ENCODE results near the gene ABCB9. TPM values are rescaled to one million over a fixed set of nuclear protein-coding genes. Genes with fewer than 3 reads are reported as not detected.

ABCB9 gene
- total and polyA plus RNA-seq, 2 of the 8 experiments (the other 6 are each of a cell fraction or from before 2014, with no cell fraction given): 3.8 to 8.0 TPM

- CTCF ChIA-PET (ENCODE audit: partially characterized antibody): interaction anchor here (0.6 to 1.5 kb wide), 5 partner anchors 10 to 489 kb away, joined by 3 to 10 read pairs (median 4); no protein-coding TSS in a partner anchor
- Histone ChIP-seq H3K4ac (replicated peaks; ENCODE audit: insufficient read length, low read depth, low read length) (no peak overlapping the region), H2BK5ac (ENCODE audit: low read depth, low read length) (no peak overlapping the region), H2BK12ac (ENCODE audit: low read depth, low read length) (no peak overlapping the region), H4K91ac (replicated peaks; ENCODE audit: insufficient read length, low read length) (no peak overlapping the region), H3K14ac (ENCODE audit: insufficient read length) (no peak overlapping the region), H3K4me3 (ENCODE audit: extremely low read depth in 1 of 4, insufficient read depth in 2 of 4, low read depth in 3 of 4, low read length in 4 of 4) (peak overlapping the region; percentile 77 to 92 (median 85)), H3K18ac (ENCODE audit: extremely low read depth, low read length) (peak overlapping the region; percentile 32; the same call in 1 of the 2 replicates), H2AFZ (ENCODE audit: low read length) (no peak overlapping the region), H3K23me2 (ENCODE audit: low read depth, low read length) (peaks cover 16% of the 10 kb centered on the region; the same call in 1 of the 2 replicates), H4K5ac (ENCODE audit: insufficient read length, low read depth, low read length) (no peak overlapping the region), H3K23ac (ENCODE audit: insufficient read length) (no peak overlapping the region), H3K79me1 (ENCODE audit: low read depth, low read length) (peaks cover 4% of the 10 kb centered on the region; the same call in 1 of the 2 replicates), H2BK20ac (ENCODE audit: low read length) (no peak overlapping the region), H3K4me2 (ENCODE audit: insufficient read depth in 1 of 2, low read depth in 2 of 2, low read length in 2 of 2) (peak overlapping the region; percentile 90 to 95), H2BK15ac (ENCODE audit: low read length) (no peak overlapping the region), H4K8ac (ENCODE audit: extremely low read depth, insufficient read depth, low read length) (peak overlapping the region; percentile 95; the same call in 1 of the 2 replicates), H3K9me3 (ENCODE audit: insufficient read depth in 2 of 2, low read depth in 1 of 2, low read length in 1 of 2) (no peaks in the 10 kb centered on the region), H3K27me3 (replicated peaks in 1 of 4; ENCODE audit: control insufficient read depth in 3 of 4, extremely low read depth in 1 of 4, insufficient read depth in 3 of 4, low read length in 3 of 4) (no peaks in the 10 kb centered on the region), H3K56ac (replicated peaks; ENCODE audit: insufficient read length, low read depth, low read length) (peak overlapping the region; percentile 10), H3K9ac (replicated peaks in 1 of 4; ENCODE audit: extremely low read depth in 1 of 4, low read depth in 3 of 4, low read length in 3 of 4) (peak overlapping the region; percentile 66 to 88 (median 78); a peak in 6 of 7 replicates), H2BK120ac (replicated peaks; ENCODE audit: low read depth, low read length) (no peak overlapping the region), H3K27ac (ENCODE audit: low read depth, low read length) (no peak overlapping the region), H2AK5ac (ENCODE audit: low read depth, low read length) (0 out of 2 replicates have a peak overlapping the region, but pooled peaks have one; percentile 88), H3K4me1 (replicated peaks in 1 of 4; ENCODE audit: control insufficient read depth in 3 of 4, insufficient read depth in 4 of 4, low read length in 3 of 4) (peaks cover 0 to 14% (median 8%) of the 10 kb centered on the region in 4 experiments; a peak in 6 of 7 replicates), H3K79me2 (ENCODE audit: control insufficient read depth in 1 of 2, insufficient read depth in 2 of 2, low read length in 2 of 2) (peaks cover 0 to 4% of the 10 kb centered on the region in 2 experiments; a peak in 1 of 4 replicates), H4K20me1 (replicated peaks in 1 of 2; ENCODE audit: control insufficient read depth in 1 of 2, insufficient read depth in 2 of 2, low read length in 2 of 2) (peaks cover 0 to 8% of the 10 kb centered on the region in 2 experiments), H3K36me3 (ENCODE audit: control insufficient read depth in 2 of 4, insufficient read depth in 4 of 4, low read length in 3 of 4) (peaks cover 0 to 6% (median 1%) of the 10 kb centered on the region in 4 experiments; a peak in 2 of 8 replicates)
- POLR2A ChIA-PET (ENCODE audit: partially characterized antibody): interaction anchor here (0.9 to 1.8 kb wide), 6 partner anchors 9 to 252 kb away, joined by 3 to 5 read pairs (median 4); partner anchors contain the start of genes MPHOSPH9 and MTRFR
- TF ChIP-seq POLR2A (IDR thresholded peaks at IDR 0.05; ENCODE audit: control extremely low read depth in 1 of 2, low read depth in 2 of 2, low read length in 2 of 2) (no peak), RBBP5 (IDR thresholded peaks at IDR 0.05; ENCODE audit: borderline replicate concordance, low read depth, low read length) (no peak), CHD1 (IDR thresholded peaks at IDR 0.05; ENCODE audit: low read depth, low read length) (no peak), RFX5 (IDR thresholded peaks at IDR 0.05; ENCODE audit: borderline replicate concordance, low read depth, low read length) (no peak), RXRA (IDR thresholded peaks at IDR 0.05; ENCODE audit: insufficient read depth, low read depth, low read length) (no peak), GTF2F1 (IDR thresholded peaks at IDR 0.05; ENCODE audit: borderline replicate concordance, low read depth, low read length) (no peak), TEAD4 (IDR thresholded peaks at IDR 0.05; ENCODE audit: low read depth, low read length) (no peak), SP1 (IDR thresholded peaks at IDR 0.05; ENCODE audit: low read depth, low read length) (no peak), BACH1 (IDR thresholded peaks at IDR 0.05; ENCODE audit: low read length) (no peak)
- WGBS, 2 experiments (ENCODE audit: extremely low coverage in 1 of 2, insufficient coverage in 1 of 2, insufficient read length in 1 of 2, insufficient replicate concordance in 2 of 2, low coverage in 1 of 2, low lambda C conversion rate in 2 of 2, missing lambda C conversion rate in 1 of 2): 8% methylated on average over 17 of the region's 40 CpGs; no CpG with 5 or more reads in 1 of the 2 experiments
- DNase-seq (ENCODE audit: low read depth in 1 of 2, low spot score in 2 of 2): peak in 1 of 2 experiments; percentile 69
- no peak for FAIRE-seq
Measured at GRCh38 chr12:122981036-122981471, 14.8 kb upstream of the ABCB9 start.

All from H1 (cell line).